Measurements from ENCODE around the gene ATP11A.

Gene ATP11A

GRCh38 chr13:112723771-112724170, 33.9 kb downstream of the ATP11A start:
- Histone ChIP-seq H3K4me2 (ENCODE audit: insufficient read depth, low read length) (no peak overlapping the region), H3K4me1 (ENCODE audit: insufficient read depth, low read length) (peaks cover 18% of the 10 kb centered on the region), H3K27me3 (ENCODE audit: insufficient read depth, low read length, poor library complexity) (no peaks in the 10 kb centered on the region), H2AFZ (ENCODE audit: low read depth, low read length) (no peak overlapping the region), H3K9me3 (ENCODE audit: insufficient read depth, low read length, severe bottlenecking) (no peaks in the 10 kb centered on the region), H3K9ac (ENCODE audit: low read depth, low read length) (no peak overlapping the region), H3K36me3 (ENCODE audit: insufficient read depth, low read length) (peaks cover 4% of the 10 kb centered on the region; the same call in 1 of the 2 replicates), H3K4me3 (ENCODE audit: low read depth in 1 of 2, low read length in 2 of 2) (no peak overlapping the region), H3K79me2 (ENCODE audit: insufficient read depth, low read length) (peaks cover 76% of the 10 kb centered on the region), H4K20me1 (ENCODE audit: insufficient read depth, low read length) (peaks cover 75% of the 10 kb centered on the region), H3K27ac (ENCODE audit: low read length) (no peak overlapping the region)
- ATAC-seq (ENCODE audit: insufficient read depth, low read depth) = no peak
- no peak for TF ChIP-seq EZH2 (IDR thresholded peaks at IDR 0.05; ENCODE audit: borderline replicate concordance, low read depth, low read length, severe bottlenecking)
- TF ChIP-seq, protein P1, sequence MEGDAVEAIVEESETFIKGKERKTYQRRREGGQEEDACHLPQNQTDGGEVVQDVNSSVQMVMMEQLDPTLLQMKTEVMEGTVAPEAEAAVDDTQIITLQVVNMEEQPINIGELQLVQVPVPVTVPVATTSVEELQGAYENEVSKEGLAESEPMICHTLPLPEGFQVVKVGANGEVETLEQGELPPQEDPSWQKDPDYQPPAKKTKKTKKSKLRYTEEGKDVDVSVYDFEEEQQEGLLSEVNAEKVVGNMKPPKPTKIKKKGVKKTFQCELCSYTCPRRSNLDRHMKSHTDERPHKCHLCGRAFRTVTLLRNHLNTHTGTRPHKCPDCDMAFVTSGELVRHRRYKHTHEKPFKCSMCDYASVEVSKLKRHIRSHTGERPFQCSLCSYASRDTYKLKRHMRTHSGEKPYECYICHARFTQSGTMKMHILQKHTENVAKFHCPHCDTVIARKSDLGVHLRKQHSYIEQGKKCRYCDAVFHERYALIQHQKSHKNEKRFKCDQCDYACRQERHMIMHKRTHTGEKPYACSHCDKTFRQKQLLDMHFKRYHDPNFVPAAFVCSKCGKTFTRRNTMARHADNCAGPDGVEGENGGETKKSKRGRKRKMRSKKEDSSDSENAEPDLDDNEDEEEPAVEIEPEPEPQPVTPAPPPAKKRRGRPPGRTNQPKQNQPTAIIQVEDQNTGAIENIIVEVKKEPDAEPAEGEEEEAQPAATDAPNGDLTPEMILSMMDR (IDR thresholded peaks at IDR 0.05; ENCODE audit: borderline replicate concordance, extremely low read depth, low read length, poor library complexity, severe bottlenecking) = no peak
- DNase-seq = no peak

- Histone ChIP-seq H4K20me1 (ENCODE audit: insufficient read depth, low read length) (peaks cover 82% of the 10 kb centered on the region), H2AFZ (ENCODE audit: low read depth, low read length) (no peak overlapping the region), H3K4me3 (ENCODE audit: low read depth in 1 of 2, low read length in 2 of 2) (no peak overlapping the region), H3K27ac (ENCODE audit: low read length) (peak overlapping the region; percentile 18), H3K9me3 (ENCODE audit: insufficient read depth, low read length, severe bottlenecking) (no peaks in the 10 kb centered on the region), H3K4me1 (ENCODE audit: insufficient read depth, low read length) (peaks cover 18% of the 10 kb centered on the region), H3K36me3 (ENCODE audit: insufficient read depth, low read length) (0 out of 2 replicates have a peak, but pooled peaks cover 10% of the 10 kb centered on the region), H3K27me3 (ENCODE audit: insufficient read depth, low read length, poor library complexity) (no peaks in the 10 kb centered on the region), H3K79me2 (ENCODE audit: insufficient read depth, low read length) (peaks cover 83% of the 10 kb centered on the region), H3K4me2 (ENCODE audit: insufficient read depth, low read length) (no peak overlapping the region), H3K9ac (ENCODE audit: low read depth, low read length) (no peak overlapping the region)
- DNase-seq (no peak), ATAC-seq (ENCODE audit: insufficient read depth, low read depth) (no peak)
- no peak for TF ChIP-seq EZH2 (IDR thresholded peaks at IDR 0.05; ENCODE audit: borderline replicate concordance, low read depth, low read length, severe bottlenecking)
- TF ChIP-seq, protein P1 (IDR thresholded peaks at IDR 0.05; ENCODE audit: borderline replicate concordance, extremely low read depth, low read length, poor library complexity, severe bottlenecking) = no peak
Observed at GRCh38 chr13:112724788-112725345, 35.0 kb downstream of the ATP11A start.

DNA sequence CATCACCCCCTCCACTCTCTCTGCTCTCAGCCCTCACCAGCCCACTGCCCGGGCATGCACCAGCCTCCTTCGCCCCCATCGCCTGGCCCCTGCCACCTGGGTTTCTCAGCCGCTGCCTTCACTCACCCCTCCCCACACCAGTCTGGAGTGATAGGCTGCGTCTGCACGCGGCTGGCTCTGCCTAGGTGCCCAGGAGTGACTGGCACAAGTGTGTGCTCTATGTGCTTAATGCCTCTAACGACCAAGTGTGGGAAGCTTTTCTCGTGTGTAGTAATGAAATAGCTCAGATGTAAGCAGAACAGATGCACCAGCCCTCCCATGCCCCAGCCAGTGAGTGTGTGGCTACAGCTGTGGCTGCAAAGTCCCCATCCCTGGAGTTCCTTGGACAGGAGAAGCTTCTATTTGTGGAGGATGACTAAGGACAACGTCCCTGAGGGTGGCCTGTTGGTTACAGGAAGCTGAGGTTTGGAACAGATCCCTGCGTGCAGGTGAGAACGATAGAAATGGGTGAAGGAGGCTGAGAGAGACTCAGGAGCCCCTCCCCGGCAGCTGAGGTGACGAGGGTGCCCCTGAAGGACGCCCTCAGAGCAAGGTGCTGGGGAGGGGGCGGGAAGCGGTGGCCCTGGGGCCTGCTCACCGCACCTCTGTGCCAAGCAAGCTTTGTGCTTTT, 35.6 kb downstream of the ATP11A start:
- TF ChIP-seq EZH2 (IDR thresholded peaks at IDR 0.05; ENCODE audit: borderline replicate concordance, low read depth, low read length, severe bottlenecking) = no peak
- TF ChIP-seq, protein P1 (IDR thresholded peaks at IDR 0.05; ENCODE audit: borderline replicate concordance, extremely low read depth, low read length, poor library complexity, severe bottlenecking) = no peak
- no peak overlapping the region for H3K4me2 ChIP-seq (ENCODE audit: insufficient read depth, low read length)
- no peak overlapping the region for H3K9ac ChIP-seq (ENCODE audit: low read depth, low read length)
- peaks cover 18% of the 10 kb centered on the region for H3K4me1 ChIP-seq (ENCODE audit: insufficient read depth, low read length)
- peaks cover 85% of the 10 kb centered on the region for H4K20me1 ChIP-seq (ENCODE audit: insufficient read depth, low read length)
- peaks cover 84% of the 10 kb centered on the region for H3K79me2 ChIP-seq (ENCODE audit: insufficient read depth, low read length)
- H3K27me3 ChIP-seq (ENCODE audit: insufficient read depth, low read length, poor library complexity) = no peaks in the 10 kb centered on the region
- no peaks in the 10 kb centered on the region for H3K9me3 ChIP-seq (ENCODE audit: insufficient read depth, low read length, severe bottlenecking)
- peak; percentile 60 for DNase-seq
- H3K27ac ChIP-seq (ENCODE audit: low read length) = peak overlapping the region; percentile 18; the same call in 1 of the 2 replicates
- 0 out of 2 replicates have a peak, but pooled peaks cover 10% of the 10 kb centered on the region for H3K36me3 ChIP-seq (ENCODE audit: insufficient read depth, low read length)
- H2AFZ ChIP-seq (ENCODE audit: low read depth, low read length) = no peak overlapping the region
- ATAC-seq (ENCODE audit: insufficient read depth, low read depth) = peak; percentile 80
- no peak overlapping the region for H3K4me3 ChIP-seq (ENCODE audit: low read depth in 1 of 2, low read length in 2 of 2)

Data from DND-41 (cell line).